GM12874 (cell line): ENCODE measurements around the gene TMEM87B.

Experiments used
- TF ChIP-seq, protein P1 (sequence below): IDR thresholded peaks from 2 replicates; pipeline ENCODE4 v1.5.1; 2011; ENCODE audit warnings: low read depth, mild to moderate bottlenecking, control low read depth, low read length, moderate library complexity; ENCODE audit not compliant: insufficient read depth

Gene TMEM87B

DNA sequence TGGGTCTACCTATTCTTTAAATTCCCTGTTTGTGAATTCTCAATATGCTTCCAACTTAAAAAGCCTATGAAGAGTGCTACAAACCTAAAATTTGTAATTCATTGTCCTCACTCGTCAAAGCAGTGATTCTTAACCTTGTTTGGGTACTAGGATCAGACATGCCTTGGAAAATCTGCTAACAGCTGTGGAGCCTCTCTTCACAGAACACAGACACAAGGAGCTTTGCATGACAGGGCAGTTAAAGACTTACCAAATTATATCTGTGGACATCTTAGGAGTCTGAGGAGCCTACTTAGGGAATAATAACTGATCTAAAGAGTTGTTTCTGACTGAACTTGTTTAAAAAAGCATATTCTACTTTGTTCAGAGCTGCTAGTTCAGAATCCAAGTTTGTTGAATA lies 38.1 kb downstream of the TMEM87B start:
- TF ChIP-seq, protein P1, sequence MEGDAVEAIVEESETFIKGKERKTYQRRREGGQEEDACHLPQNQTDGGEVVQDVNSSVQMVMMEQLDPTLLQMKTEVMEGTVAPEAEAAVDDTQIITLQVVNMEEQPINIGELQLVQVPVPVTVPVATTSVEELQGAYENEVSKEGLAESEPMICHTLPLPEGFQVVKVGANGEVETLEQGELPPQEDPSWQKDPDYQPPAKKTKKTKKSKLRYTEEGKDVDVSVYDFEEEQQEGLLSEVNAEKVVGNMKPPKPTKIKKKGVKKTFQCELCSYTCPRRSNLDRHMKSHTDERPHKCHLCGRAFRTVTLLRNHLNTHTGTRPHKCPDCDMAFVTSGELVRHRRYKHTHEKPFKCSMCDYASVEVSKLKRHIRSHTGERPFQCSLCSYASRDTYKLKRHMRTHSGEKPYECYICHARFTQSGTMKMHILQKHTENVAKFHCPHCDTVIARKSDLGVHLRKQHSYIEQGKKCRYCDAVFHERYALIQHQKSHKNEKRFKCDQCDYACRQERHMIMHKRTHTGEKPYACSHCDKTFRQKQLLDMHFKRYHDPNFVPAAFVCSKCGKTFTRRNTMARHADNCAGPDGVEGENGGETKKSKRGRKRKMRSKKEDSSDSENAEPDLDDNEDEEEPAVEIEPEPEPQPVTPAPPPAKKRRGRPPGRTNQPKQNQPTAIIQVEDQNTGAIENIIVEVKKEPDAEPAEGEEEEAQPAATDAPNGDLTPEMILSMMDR = no peak

DNA sequence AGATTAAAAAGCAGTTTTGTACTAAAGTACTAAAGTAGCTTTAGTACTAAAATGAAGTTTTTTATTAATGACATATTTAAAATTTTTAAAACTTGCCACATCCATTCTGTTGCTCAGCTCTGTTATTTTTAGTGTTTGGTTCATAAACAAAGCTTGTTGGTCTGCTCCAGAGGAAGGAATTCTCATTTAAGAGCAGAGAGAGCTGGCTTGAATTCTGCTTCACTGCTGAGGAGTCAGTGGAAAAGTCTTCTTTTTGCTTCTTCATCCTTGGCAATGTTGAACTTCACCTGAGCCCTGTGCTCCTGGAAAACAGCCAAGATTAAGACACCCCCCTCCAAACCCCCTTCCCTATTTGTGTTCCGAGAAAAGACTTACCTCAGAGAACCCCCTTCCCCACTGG lies 40.6 kb downstream of the TMEM87B start:
- TF ChIP-seq, protein P1 = no peak

DNA sequence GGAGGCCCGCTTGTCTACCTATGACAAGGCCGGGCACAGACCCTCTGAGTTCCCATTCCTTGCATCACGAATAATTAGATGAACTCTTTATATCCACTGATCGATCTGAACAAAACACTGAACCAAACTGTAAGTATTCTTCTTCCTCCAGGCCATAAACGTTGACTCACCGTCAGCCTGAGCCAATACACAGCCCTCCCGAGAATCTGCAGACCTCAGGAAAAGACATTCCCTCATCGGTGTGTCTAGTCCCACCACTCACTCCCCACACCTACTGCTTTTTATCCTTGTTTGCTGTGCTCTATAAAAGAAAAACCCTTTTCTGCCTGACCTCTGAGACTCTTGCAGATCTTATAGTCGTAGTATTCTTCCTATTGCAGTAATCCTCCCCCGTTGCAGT lies 41.0 kb downstream of the TMEM87B start:
- TF ChIP-seq, protein P1 = no peak

DNA sequence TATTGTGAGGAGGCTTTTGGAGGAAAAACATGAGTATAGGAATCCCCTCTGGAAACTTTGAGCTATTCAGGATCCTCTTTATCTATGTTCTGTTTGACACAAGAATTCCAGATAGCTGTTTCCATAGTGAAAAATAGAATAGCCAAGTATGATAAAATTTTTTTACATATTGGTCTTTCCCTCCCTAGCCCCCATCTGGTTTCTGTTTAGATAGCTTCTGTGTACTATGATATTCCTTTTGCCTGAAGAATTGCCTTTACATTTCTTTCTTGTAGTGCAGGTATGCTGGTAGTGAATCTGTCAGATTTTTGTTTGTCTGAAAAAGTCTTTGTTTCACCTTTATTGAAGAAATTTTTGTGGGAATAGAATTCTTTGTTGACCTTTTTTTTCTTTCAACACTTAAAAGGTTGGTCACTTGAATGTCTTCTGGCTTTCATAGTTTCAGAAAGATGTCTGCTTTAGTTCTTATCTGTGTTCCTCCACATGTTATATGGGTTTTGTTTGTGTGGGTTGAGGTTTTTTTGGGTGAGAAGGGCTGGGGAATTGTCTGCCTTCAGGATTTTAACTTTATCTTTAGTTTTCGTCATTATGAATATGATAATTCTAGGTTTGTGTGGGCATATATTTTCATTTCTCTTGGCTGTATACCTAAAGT lies 53.2 kb downstream of the TMEM87B start:
- TF ChIP-seq, protein P1 = no peak

DNA sequence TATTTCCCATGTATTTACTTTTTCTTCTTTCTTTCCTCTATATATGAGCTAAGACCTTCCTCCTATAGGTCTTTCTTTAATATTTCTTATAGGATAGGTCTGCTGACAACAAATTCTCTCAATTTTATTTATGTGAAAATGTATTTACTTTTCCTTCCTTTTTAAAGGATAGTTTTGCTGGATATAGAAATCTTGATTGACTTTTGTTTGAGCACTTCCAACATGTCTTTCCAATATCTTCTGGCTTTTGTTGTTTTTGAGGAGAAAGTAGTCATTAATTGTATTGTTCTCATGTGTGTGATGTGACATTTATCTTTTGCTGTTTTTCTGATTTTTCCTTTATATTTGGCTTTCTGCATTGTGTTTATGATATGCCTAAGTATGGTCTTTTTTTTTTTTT lies 54.2 kb downstream of the TMEM87B start:
- TF ChIP-seq, protein P1 = no peak

DNA sequence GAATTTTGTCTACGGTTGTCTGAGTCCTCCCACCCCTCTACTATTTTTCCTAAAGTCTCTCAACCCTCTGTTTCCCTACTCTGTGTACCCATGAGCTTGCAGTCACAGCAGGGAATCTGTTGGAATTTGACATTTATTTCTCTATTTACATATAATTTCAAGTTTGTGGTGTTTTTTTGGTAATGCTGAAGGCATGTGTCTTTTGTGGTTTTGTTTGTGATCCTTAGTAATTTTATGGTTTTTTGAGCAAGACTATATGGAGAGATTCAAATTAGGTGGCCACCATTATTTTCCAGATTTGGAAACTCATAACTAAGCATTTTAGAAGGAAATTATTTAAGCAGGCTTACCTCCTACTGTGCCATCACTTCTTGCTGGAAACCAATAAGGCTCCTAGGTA lies 55.9 kb downstream of the TMEM87B start:
- TF ChIP-seq, protein P1 = no peak

DNA sequence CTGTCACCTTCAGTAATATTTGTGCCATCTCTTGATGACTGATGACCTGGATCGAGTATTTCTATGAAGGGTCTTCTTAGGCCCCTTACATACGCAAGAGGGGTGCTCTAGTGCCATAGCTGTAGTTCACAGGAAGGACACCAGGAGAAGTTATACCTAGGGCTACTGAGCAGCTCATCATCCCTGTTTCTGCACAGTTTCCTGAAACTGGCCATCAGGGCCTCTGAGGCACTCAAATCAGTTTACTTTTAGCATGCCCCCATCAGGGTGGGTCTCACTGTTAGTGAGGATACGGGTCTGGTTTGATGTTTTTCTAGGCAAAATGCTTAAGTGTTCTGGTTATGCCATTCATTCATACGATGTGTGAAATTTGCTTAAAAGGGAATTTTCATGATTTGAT lies 63.1 kb downstream of the TMEM87B start:
- TF ChIP-seq, protein P1 = no peak
